SKM-1 (cell line): ENCODE results near the gene UBE2V1.
A peak's percentile ranks its signal among the peaks of the same experiment; 100 is the strongest.

Experiments
- DNase-seq: peaks from one replicate; lab custom pipeline; 2025; ENCODE audit not compliant: unreplicated experiment; lab: John Stamatoyannopoulos, UW

The UBE2V1 gene

GRCh38 chr20:50049442-50050026, 63.4 kb downstream of the UBE2V1 start:
- no peak for DNase-seq

- no peak for DNase-seq
These were observed 64.4 kb downstream of the UBE2V1 start for GRCh38 chr20:50048420-50049166.

GRCh38 chr20:50044353-50044960, 68.5 kb downstream of the UBE2V1 start:
- no peak for DNase-seq

GRCh38 chr20:50043573-50044352, 69.2 kb downstream of the UBE2V1 start:
- DNase-seq = no peak

GRCh38 chr20:50042370-50043313, 70.3 kb downstream of the UBE2V1 start:
- DNase-seq = no peak

GRCh38 chr20:50041246-50041873, 71.6 kb downstream of the UBE2V1 start:
- DNase-seq = peak; percentile 43

- no peak for DNase-seq
These were observed 72.3 kb downstream of the UBE2V1 start for GRCh38 chr20:50040432-50041245.

- DNase-seq = no peak
These were observed 73.1 kb downstream of the UBE2V1 start for GRCh38 chr20:50039706-50040431.

- no peak for DNase-seq
These were observed 74.4 kb downstream of the UBE2V1 start for GRCh38 chr20:50038574-50038991.

- DNase-seq = no peak
These were observed 74.8 kb downstream of the UBE2V1 start for GRCh38 chr20:50038169-50038568.

GRCh38 chr20:50037575-50037974, 75.4 kb downstream of the UBE2V1 start:
- no peak for DNase-seq

- DNase-seq = no peak
These were observed 75.8 kb downstream of the UBE2V1 start for GRCh38 chr20:50037123-50037522.

- no peak for DNase-seq
These were observed 76.2 kb downstream of the UBE2V1 start for GRCh38 chr20:50036703-50037102.

GRCh38 chr20:50034567-50035180, 78.3 kb downstream of the UBE2V1 start:
- no peak for DNase-seq

GRCh38 chr20:50032955-50033666, 79.8 kb downstream of the UBE2V1 start:
- DNase-seq = no peak
